ENCODE results near the gene TNP2.

The TNP2 gene

GRCh38 chr16:11268921-11269375 lies at the start of gene TNP2:
Gene TNP2 (minus strand): TSS chr16:11269325. CDS start chr16:11269262, 63 bp downstream.
- DNase-seq: no peak

- DNase-seq: no peak
Observed at GRCh38 chr16:11318817-11319216, 49.7 kb upstream of the TNP2 start.

- DNase-seq: no peak
Observed at GRCh38 chr16:11316331-11317015, 47.3 kb upstream of the TNP2 start.

- no peak for DNase-seq
Observed at GRCh38 chr16:11315510-11315909, 46.4 kb upstream of the TNP2 start.

DNA sequence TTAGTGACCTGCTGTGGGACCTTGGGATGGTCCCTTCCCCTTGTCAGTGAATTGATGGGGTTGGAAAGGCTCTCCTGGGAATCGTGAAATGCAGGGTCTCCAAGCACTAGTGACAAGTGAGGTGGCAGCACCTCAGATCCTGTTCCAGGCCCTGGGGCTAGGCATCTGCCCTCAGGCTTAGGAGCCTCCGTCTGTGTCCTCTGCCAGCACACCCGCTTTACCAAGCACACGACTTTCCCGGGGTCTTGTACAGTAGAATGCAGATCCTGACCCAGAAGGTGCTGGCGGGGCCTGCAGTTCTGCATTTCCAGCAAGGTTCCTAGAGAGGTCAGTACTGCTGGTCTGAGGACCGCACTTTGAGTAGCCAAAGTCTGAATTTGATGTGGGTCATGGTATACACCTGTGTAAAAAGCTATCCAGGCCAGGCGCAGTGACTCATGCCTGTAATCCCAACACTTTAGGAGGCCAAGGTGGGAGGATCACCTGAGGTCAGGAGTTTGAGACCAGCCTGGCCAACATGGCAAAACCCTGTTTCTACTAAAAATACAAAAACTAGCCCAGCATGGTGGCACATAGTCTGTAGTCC lies 45.3 kb upstream of the TNP2 start:
- DNase-seq: no peak

DNA sequence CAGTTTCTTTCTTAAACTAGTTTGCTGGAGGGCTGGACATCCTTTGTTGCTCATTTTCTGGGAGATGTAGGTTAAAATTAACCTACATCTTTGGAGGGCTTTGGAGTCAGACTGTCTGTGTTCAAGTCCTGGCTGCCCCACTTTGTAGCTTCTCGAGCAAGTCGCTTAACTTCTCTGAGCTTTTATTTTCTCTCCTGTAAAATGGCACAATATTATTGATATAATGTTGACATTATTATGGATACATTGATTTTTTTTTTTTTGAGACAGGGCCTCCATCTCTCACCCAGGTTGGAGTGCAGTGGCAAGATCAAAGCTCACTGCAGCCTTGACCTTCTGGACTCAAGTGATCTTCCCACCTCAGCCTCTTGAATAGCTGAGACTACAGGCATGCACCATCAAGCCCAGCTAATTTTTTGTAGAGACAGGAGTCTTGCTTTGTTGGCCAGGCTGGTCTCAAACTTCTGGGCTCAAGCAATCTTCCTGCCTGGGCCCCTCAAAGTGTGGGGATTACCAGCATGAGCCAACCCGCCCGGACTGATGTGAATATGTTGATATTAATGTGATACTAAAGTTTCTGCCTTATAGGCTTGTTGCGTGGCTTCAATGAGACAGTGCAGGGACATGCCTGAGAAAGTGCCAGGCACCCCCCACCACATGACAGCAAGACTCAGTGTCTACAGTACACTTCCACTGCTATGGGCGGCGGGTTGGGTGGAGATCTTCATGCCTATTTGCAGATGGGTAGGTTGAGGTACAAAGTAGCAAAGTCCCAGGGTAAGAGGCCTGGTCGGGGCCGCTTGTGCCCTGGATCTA lies 44.6 kb upstream of the TNP2 start:
- no peak for DNase-seq

DNA sequence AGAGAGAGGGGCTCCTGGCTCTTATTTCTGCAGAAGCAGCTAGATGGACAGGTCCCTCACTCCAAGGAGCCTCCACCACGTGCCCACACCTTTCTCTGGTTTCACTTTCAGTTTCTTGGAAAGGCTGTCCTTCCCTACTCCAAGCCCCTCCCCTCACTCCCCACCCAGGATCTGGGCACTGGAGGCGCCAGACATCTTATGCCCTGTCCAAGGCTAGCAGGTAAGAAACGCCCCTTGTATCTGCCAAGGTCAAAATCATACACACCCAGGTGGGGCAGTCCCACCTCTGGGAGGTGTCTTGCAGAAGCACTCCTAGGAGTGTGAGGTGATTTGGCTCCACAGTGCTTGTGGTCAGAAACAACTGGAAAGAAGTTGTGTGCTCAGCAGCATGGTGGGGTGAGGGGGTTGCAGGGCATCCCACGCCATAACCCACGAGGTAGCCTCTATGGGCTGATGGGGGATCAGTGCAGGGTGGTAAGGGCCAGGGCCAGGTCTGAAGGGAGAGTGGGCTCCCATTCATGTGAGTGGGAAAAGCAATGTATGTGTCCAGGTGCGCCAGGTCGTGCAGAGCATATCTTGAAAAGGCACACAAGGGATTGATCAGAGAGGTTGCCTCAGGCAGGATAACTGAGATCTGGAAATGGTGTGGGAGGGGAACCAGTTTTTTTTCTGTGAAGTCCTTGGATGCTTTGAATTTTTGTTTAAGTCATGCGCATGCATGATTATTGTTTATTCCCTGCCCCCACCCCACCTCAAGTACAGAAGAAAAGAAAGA lies 43.8 kb upstream of the TNP2 start:
- DNase-seq: peak in 1 of 2 experiments; percentile 14

DNA sequence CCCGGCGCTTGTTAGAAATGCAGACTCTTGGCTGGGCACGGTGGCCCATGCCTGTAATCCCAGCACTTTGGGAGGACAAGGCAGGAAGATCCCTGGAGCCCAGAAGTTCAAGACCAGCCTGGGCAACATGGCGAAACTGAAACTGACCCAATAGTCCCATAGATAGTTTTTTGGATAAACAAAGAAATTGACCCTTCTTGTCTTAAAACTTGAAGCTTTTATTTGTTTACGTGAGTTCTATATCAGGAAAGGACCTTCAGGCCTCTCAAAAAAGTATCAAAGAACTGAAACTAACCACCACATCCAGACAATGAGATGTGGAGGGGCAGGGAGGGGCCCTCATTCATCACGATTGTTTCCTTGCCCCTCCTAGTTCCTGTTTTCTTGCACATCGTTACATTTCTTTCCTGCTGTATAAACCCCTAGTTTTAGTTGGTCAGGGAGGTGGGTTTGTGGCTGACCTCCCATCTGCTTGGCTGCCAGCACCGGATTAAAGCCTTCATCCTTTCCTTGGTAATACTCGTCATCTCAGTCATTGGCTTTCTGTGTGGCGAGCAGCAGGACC lies 42.0 kb upstream of the TNP2 start:
- no peak for DNase-seq

- DNase-seq: no peak
Observed at GRCh38 chr16:11310634-11310977, 41.5 kb upstream of the TNP2 start.

DNA sequence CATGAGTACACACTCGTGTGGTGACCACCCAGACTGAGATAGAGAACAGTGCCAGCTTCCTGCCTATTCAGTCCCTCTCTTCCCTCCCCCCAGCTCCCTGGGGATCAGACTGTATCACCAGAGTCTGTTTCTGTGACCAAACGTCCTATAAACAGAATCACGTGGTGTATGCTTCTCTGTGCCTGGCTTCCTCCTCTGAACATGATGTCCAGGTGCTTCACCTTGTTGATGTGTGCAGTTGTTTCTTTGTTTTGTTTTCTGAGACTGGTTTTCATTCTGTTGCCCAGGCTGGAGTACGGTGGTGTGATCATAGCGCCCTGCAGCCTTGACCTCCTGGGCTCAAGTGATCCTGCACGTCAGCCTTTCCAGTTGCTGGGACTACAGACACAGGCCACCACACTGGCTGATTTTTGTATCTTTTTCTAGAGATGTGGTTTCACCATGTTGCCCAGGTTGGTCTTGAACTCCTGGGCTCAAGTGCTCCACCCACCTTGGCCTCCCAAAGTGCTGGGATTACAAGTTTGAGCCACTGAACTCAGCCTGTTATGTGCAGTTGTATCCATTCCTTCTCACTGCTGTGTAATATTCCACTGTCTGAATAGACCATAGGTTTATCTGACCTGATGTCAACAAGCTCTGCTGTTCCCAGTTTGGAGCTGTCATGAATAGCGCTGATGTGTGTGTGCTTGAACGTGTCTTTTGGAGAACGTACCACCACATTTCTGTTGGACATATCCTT lies 40.9 kb upstream of the TNP2 start:
- no peak for DNase-seq

DNA sequence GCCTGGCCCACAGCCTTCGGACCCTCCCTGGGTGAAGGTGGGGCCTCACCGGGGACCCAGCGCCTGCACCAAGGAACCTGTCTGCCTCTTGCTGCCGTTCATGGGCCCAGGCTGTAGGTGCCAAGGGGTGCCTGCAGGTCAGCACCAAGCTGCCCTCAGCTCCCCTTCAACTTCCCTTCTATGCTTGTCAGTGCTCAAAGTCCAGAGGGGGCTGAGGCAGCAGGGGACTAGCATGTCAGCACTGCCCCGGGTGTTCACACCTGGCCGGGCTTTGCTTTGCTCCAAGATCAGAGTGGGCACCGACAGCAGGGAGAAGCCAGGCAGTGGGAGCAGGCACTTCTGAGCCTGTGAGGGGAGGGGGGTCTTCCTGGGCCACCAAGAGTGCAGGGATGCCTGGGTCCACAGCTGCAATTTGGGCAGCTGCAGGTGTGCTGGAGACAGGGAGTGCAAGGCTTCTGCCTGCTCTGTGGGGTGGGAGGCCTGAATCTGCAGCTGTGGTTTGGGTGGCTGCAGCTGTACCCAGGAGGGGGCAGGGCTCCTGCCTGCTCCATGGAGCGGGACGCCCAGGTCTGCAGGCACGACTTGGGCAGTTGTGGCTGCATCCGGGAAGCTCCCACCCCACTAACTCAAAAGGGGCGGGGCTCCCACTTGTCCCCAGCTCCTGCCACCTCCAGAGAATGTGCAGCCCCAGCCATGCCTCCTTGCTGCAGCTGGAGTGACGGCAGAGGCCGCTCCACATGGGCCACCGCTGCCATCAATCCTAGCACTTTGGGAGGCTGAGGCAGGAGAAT lies 39.6 kb upstream of the TNP2 start:
- DNase-seq: no peak

- DNase-seq: no peak
Observed at GRCh38 chr16:11307639-11308492, 38.7 kb upstream of the TNP2 start.

DNA sequence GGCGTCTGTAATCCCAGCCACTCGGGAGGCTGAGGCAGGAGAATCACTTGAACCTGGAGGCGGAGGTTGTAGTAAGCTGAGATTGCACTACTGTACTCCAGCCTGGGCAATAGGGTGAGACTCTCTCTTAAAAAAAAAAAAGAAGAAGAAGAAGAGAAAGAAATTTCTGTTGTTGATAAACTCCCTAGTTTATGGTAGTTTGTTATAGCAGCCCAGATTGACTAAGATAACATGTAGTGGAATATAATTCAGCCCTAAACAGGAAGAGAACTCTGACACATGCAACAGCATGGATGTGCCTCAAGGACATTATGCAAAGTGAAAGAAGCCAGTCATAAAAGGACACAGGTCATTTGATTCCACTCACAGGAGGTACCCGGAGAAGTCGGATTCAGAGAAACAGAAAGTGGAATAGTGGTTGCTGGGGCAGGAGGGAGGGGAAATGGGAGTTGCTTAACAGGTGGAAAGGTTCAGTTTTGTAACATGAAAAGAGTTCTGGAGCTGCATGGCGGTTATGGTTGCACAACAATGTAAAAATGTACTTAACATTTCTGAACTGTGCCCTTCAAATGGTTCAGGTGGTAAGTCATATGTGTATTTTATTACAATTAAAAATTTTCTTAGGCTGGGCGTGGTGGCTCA lies 38.0 kb upstream of the TNP2 start:
- no peak for DNase-seq

DNA sequence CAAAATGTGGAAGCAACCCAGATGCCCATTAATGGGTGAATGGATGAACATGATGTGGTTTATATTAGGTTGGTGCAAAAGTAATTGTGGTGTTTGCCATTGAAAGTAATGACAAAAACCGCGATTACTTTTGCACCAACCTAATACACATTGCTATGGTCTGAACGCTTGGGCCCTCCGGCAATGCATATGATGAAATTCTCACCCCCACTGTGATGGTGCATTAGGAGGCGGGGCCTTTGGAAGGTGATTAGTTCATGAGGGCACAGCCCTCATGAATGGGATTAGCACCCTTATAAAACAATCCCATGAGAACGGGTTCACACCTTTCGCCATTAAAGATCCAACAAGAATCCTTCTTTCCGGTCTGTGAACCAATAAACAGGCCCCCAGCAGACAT lies 37.3 kb upstream of the TNP2 start:
- no peak for DNase-seq

- no peak for DNase-seq
Observed at GRCh38 chr16:11303405-11304138, 34.4 kb upstream of the TNP2 start.

DNA sequence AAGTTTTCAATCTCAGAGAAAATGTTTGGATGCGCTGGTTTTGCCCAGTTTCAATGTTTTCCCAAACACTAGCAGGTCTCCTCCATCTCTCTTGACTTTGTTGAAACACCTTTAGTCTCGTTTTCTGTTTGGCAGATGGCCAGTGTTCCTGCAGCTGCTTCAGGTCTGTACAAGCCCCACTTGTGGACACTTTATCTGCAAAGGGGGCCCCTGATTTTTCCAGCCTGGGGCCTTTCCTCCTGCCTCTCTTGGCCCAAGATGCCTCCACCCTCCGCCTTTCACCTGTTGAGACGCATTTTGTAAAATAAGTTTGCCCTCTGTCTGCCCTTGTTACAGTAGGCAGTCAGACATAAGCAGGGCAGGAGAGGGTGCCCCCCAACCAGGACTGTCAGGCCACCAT lies 33.9 kb upstream of the TNP2 start:
- DNase-seq: no peak

GRCh38 chr16:11301645-11302501 lies 32.7 kb upstream of the TNP2 start:
- no peak for DNase-seq

GRCh38 chr16:11300560-11300892 lies 31.4 kb upstream of the TNP2 start:
- no peak for DNase-seq

Measured in SW 1271 (cell line).